HS-27A (cell line): ENCODE measurements around the gene SLC37A1.

Experiments used
- DNase-seq: peaks from one replicate; pipeline ENCODE4 v3.0.0-alpha.2; 2012; ENCODE audit warnings: low read depth, missing footprints

The SLC37A1 gene

DNA sequence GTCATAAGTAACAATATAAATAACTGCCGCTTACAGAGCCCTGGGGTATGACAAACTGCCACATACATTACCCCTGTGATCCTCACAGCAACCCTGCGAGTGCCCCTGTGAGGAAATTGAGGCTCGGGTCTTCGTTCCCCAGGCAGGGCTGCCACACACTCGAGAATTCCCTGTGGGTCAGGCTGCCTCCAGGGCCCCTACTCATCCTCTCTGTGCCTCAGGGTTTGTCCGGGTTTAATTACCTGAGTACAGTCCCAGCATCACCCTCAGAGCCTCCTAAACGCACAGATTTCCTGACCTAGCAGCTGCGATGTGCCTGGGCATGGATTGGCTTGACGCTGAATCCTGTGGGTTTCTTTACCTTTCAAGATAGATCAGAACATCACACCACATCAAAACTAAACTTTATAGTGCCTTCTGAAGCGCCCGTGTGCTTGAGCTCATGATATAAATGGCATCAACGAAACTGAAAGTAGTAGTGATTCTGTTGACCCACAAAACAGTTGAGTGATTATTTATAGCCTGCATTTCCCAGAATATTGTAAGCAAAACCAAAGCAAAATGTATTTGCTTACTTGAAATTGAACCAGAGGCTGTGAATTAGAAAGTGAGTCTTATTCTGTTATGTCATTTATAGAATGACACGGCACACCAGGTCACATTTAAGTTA, 14.0 kb downstream of the SLC37A1 start:
- DNase-seq: no peak

GRCh38 chr21:42530167-42530518, 16.5 kb downstream of the SLC37A1 start:
- DNase-seq: no peak

- DNase-seq: no peak
Measured at GRCh38 chr21:42531771-42532170, 18.1 kb downstream of the SLC37A1 start.

- DNase-seq: no peak
Measured at GRCh38 chr21:42532466-42533181, 19.0 kb downstream of the SLC37A1 start.

- DNase-seq: no peak
Measured at GRCh38 chr21:42533306-42533962, 19.8 kb downstream of the SLC37A1 start.

GRCh38 chr21:42533963-42534355, 20.3 kb downstream of the SLC37A1 start:
- no peak for DNase-seq

DNA sequence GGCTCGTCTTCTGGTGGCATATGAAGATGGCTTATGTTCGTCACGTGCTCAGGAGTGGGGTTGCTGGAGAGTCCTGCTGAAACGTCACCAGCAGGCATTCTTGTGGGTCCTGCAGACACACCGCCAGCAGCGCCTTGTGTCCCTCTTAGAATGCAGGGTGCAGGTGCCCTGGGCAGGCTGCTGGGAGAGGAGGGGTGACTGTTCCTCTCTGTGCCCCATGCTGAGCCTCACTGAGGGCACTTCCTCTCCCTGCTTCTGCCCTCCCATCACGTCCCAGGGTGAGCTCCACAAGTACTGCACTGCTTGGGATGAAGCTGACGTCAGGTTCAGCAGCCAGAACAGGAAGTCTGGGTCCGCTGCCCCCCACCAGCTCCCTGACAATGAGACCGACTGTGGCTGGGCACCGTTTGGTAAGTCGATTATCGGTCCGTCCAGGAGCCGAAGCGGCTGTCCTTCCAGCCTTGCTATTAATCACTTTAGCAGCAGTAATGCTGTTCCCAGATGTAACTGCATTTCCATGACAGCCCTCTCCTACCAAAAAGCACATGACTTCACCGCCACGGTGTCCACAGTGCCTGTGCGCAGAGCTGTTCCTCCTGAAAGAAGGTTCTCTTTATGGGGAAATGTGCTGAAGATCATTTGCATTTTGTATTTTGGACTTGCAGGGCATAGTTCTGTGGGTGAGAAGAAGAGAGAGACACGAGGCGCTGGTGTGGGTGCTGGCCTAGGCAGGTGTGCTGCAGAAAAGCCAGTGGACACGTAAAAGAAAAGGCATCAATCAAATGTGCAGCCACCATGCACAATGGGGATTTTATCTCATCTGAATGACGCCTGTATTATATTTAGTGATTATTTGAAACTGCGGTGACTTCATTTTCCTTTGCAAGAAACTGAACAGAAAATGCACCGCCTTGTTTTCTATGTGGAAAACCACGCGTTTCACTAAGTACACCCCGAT, 21.0 kb downstream of the SLC37A1 start:
- no peak for DNase-seq

DNA sequence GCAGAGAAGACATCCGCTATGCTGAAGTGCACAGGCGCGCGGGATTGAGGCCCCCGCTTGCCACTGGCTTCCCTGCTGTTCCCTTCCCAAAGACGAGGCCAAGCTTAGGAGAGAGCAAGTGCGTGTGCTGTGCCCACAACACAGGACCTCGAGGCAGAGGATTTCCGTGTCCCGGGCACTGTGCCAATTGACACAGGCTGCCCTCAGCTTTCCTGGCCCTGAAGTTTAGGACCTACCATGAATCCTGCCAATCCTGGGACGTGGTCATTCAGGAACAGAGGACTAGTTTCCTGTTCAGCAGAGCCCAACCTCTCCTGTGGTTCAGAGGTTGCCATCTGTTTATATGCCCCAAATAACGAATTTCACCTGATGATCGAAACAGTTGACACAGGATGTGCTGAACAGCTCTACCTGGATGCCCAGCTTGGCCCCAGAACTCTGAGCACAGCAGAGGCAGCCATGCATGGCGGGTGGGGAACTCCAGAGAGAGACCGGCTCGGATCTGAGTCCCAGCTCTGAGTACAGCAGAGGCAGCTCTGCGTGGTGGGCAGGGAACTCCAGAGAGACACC, 22.0 kb downstream of the SLC37A1 start:
- no peak for DNase-seq

- DNase-seq: no peak
Measured at GRCh38 chr21:42536601-42537000, 22.9 kb downstream of the SLC37A1 start.

DNA sequence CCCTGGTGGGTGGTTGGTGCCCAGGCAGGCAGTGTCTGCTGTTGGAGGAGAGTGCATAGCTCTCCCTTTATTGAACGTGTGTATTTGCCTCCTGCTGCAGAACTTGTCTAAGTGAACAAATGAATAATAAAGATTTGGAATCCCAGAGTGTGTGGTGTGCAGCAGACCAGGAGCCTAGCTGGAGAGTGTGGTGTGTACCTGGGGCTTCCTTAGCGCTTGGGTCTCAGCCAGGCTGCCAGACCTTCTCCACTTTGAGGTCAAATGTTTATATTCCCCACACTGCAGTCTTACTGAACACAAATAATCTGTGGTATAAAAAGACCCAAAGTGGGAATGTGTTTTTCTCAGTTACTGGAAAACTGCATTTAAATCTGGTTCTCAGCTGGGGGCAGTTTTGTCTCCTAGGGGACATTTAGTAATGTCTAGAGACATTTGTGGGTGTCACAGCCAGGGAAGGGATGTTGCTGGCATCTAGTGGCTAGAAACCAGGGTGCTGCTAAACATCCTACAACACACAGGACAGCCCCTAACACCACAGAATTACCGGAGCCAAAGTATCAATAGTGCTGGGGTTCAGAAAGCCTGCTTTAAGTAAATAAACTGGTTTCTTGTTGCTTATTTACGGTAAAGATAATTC, 23.6 kb downstream of the SLC37A1 start:
- DNase-seq: no peak

- DNase-seq: no peak
Measured at GRCh38 chr21:42538479-42539275, 25.0 kb downstream of the SLC37A1 start.

- no peak for DNase-seq
Measured at GRCh38 chr21:42539342-42539741, 25.7 kb downstream of the SLC37A1 start.

DNA sequence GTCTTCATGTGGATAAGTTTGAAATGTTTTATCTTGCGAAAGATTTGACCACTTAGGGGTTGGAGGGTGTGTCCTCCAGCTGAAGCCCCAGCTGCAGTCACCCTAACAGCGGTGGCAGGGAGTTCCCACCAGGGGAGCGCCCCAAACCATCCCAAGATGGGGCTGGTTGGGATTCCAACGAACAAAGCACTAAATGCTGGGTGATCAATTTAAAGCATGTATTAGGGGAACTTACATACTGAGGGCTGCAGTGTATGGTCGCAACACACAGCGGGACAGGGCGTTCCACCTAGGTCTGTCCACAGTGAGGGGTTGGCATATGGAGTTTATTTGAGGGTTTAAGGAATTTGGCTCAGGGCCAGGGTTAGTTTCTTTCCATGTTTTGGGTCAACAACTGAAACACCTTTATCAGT, 26.3 kb downstream of the SLC37A1 start:
- DNase-seq: no peak

GRCh38 chr21:42540396-42540795, 26.7 kb downstream of the SLC37A1 start:
- DNase-seq: no peak

DNA sequence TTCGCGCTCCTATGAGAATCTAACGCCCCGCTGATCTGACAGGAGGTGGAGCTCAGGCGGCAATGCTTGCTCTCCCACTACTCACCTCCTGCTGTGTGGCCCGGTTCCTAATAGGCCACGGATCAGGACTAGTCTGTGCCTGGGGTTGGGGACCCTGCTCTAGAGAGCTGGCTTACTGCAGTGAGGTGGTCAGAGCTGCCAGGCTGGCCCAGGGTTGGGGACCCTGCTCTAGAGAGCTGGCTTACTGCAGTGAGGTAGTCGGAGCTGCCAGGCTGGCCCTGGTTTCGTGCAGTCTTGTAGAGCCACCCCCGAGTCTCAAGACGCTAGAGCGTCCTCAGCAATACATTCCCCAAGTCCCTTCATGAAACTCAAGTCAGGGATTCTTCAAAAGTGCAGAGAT, 27.5 kb downstream of the SLC37A1 start:
- DNase-seq: no peak

- DNase-seq: no peak
Measured at GRCh38 chr21:42541618-42542017, 28.0 kb downstream of the SLC37A1 start.

DNA sequence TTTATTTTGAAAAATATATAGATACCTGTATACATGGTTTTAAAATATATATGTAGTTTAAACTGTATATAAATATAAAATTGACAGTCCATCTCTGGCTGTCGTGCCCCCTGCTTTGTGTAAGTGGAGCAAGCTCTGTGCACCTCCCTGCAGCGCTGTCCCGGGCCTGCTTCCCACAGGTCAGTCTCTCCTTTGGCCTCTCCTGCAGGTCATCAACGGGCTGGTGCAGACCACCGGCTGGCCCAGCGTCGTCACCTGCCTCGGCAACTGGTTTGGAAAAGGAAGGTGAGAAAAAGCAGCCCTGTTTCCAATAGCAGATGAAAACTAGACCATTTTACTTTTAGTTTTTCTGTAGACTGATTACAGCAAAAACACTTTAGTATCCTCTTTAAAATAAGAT, 28.5 kb downstream of the SLC37A1 start:
- no peak for DNase-seq

GRCh38 chr21:42542596-42542995, 28.9 kb downstream of the SLC37A1 start:
- DNase-seq: no peak

GRCh38 chr21:42543106-42543847, 29.6 kb downstream of the SLC37A1 start:
- DNase-seq: no peak

DNA sequence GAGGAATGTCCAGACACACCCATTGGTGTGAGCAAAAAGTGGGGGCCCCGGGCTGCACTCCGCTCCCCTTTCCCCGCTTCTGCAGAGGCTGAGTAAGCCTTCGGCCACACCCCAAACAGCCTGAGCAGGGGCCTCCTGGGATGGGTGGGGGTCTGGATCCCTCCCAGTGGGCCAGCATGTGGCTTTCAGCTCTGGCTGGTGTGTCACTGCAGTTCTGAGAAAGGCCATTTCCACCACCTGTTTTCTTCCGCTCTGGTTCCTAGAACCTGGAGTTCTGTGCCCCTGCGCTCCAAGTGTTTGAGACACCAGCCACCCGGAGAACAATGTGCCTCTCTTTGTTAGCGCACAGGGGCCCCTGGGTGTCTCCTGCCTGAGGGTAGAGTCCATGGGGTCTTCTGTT, 30.9 kb downstream of the SLC37A1 start:
- DNase-seq: no peak
